ENCODE results near the gene TREML1. TPM values are rescaled to one million over a fixed set of nuclear protein-coding genes. Genes with fewer than 3 reads are reported as not detected.
A peak's percentile ranks its signal among the peaks of the same experiment; 100 is the strongest.

Gene TREML1, protein sequence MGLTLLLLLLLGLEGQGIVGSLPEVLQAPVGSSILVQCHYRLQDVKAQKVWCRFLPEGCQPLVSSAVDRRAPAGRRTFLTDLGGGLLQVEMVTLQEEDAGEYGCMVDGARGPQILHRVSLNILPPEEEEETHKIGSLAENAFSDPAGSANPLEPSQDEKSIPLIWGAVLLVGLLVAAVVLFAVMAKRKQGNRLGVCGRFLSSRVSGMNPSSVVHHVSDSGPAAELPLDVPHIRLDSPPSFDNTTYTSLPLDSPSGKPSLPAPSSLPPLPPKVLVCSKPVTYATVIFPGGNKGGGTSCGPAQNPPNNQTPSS
- polyA plus RNA-seq (2013), result 0.59 TPM

DNA sequence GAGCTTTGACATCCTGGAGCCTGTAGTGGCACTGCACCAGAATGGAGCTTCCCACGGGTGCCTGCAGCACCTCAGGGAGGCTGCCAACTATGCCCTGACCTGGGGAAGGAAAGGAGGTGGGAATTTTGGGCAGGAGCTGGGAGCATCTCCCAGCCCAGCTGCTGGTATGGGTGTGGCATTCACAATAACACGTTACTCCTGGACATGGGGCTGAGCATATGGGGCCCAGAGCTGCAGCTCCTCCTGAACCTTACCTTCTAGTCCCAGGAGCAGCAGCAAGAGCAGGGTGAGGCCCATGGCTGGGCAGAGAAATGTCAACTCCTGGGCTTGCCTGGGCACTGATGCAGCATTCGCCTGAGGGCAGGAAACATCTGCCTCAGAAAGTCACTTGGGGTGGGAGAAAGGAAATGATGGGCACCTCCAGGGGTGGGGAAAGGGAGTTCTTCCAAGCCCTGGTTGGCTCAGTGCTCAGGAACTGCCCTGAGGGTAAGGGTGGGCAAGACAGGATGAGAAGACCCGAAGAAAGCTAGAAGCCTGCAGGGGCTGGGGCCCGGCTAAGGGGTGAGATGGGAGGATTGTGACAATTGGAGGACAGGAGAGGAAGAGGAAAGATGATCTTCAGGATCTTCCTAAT, at the start of gene TREML1:
TSS of gene TREML1 (minus strand) at position 356 of the 634 bp plus-strand sequence. CDS start at position 297, 59 bp downstream.
- peak in 2 of 3 donors; percentile 10 to 12 for DNase-seq
- no peak within 1 kb of the TSS for H3K27ac ChIP-seq (ENCODE audit: insufficient read depth in 1 of 2, low read depth in 1 of 2, low read length in 2 of 2, poor library complexity in 1 of 2, severe bottlenecking in 2 of 2)
- 49% methylated on average over 4 of the region's 5 CpGs for WGBS (ENCODE audit: insufficient coverage)
- peaks cover 0 to 8% (median 4%) of the 10 kb centered on the region in 4 experiments for H3K4me1 ChIP-seq (ENCODE audit: control extremely low read depth in 1 of 4, control insufficient read depth in 4 of 4, insufficient read depth in 4 of 4, low read length in 3 of 4)
- POLR2A ChIA-PET, result no interaction called here
- H3K36me3 ChIP-seq (ENCODE audit: control insufficient read depth in 4 of 4, insufficient read depth in 4 of 4, low read length in 3 of 4), result no peaks in the 10 kb centered on the region
- H3K9me3 ChIP-seq (ENCODE audit: control extremely low read depth in 1 of 5, control insufficient read depth in 4 of 5, insufficient read depth in 2 of 5, low read depth in 1 of 5, low read length in 4 of 5), result no peaks in the 10 kb centered on the region
- no peak within 1 kb of the TSS for H3K4me3 ChIP-seq (ENCODE audit: control insufficient read depth in 1 of 7, extremely low read depth in 1 of 7, insufficient read depth in 4 of 7, low read depth in 2 of 7, low read length in 6 of 7)
- CTCF ChIA-PET, result interaction anchor here (0.7 to 1.6 kb wide), 3 partner anchors 18 to 166 kb away, joined by 3 read pairs; no protein-coding TSS in a partner anchor
- no peaks in the 10 kb centered on the region for H3K27me3 ChIP-seq (replicated peaks in 2 of 5; ENCODE audit: control insufficient read depth in 4 of 5, insufficient read depth in 5 of 5, low read length in 4 of 5)

GRCh38 chr6:41201764-41202173, 47.6 kb upstream of the TREML1 start:
- Histone ChIP-seq H3K4me1 (ENCODE audit: control extremely low read depth in 1 of 4, control insufficient read depth in 4 of 4, insufficient read depth in 4 of 4, low read length in 3 of 4) (peaks cover 19 to 49% (median 43%) of the 10 kb centered on the region in 4 experiments), H3K36me3 (ENCODE audit: control insufficient read depth in 4 of 4, insufficient read depth in 4 of 4, low read length in 3 of 4) (peaks cover 0 to 7% (median 3%) of the 10 kb centered on the region in 4 experiments), H3K27ac (ENCODE audit: insufficient read depth in 1 of 2, low read depth in 1 of 2, low read length in 2 of 2, poor library complexity in 1 of 2, severe bottlenecking in 2 of 2) (peak overlapping the region; percentile 84 to 90), H3K4me3 (ENCODE audit: control insufficient read depth in 1 of 7, extremely low read depth in 1 of 7, insufficient read depth in 4 of 7, low read depth in 2 of 7, low read length in 6 of 7) (peak overlapping the region in 4 of 7 experiments; percentile 27 to 69 (median 57)), H3K27me3 (replicated peaks in 2 of 5; ENCODE audit: control insufficient read depth in 4 of 5, insufficient read depth in 5 of 5, low read length in 4 of 5) (no peaks in the 10 kb centered on the region), H3K9me3 (ENCODE audit: control extremely low read depth in 1 of 5, control insufficient read depth in 4 of 5, insufficient read depth in 2 of 5, low read depth in 1 of 5, low read length in 4 of 5) (no peaks in the 10 kb centered on the region)
- WGBS (ENCODE audit: insufficient coverage), result 7% methylated on average over 7 of the region's 8 CpGs
- peak; percentile 90 to 94 (median 91) for DNase-seq
- POLR2A ChIA-PET, result no interaction called here
- CTCF ChIA-PET, result interaction anchor here (1.0 to 3.1 kb wide), 5 partner anchors 13 to 131 kb away, joined by 4 to 19 read pairs (median 4); no protein-coding TSS in a partner anchor

- 2% methylated on average over 10 of the region's 12 CpGs for WGBS (ENCODE audit: insufficient coverage)
- no peaks in the 10 kb centered on the region for H3K27me3 ChIP-seq (replicated peaks in 2 of 5; ENCODE audit: control insufficient read depth in 4 of 5, insufficient read depth in 5 of 5, low read length in 4 of 5)
- peaks cover 0 to 9% (median 4%) of the 10 kb centered on the region in 4 experiments for H3K36me3 ChIP-seq (ENCODE audit: control insufficient read depth in 4 of 4, insufficient read depth in 4 of 4, low read length in 3 of 4)
- peak within 1 kb of the TSS; percentile 84 to 90 for H3K27ac ChIP-seq (ENCODE audit: insufficient read depth in 1 of 2, low read depth in 1 of 2, low read length in 2 of 2, poor library complexity in 1 of 2, severe bottlenecking in 2 of 2)
- no peaks in the 10 kb centered on the region for H3K9me3 ChIP-seq (ENCODE audit: control extremely low read depth in 1 of 5, control insufficient read depth in 4 of 5, insufficient read depth in 2 of 5, low read depth in 1 of 5, low read length in 4 of 5)
- peak within 1 kb of the TSS in 6 of 7 experiments; percentile 26 to 69 (median 46) for H3K4me3 ChIP-seq (ENCODE audit: control insufficient read depth in 1 of 7, extremely low read depth in 1 of 7, insufficient read depth in 4 of 7, low read depth in 2 of 7, low read length in 6 of 7)
- ChIA-PET POLR2A (interaction anchor here (0.6 to 1.7 kb wide), 2 partner anchors 10 to 98 kb away, joined by 3 to 4 read pairs; no protein-coding TSS in a partner anchor), CTCF (interaction anchor here (0.7 to 3.1 kb wide), 9 partner anchors 9 to 132 kb away, joined by 3 to 19 read pairs (median 4); no protein-coding TSS in a partner anchor)
- DNase-seq, result peak; percentile 57 to 93 (median 91)
- H3K4me1 ChIP-seq (ENCODE audit: control extremely low read depth in 1 of 4, control insufficient read depth in 4 of 4, insufficient read depth in 4 of 4, low read length in 3 of 4), result peaks cover 19 to 49% (median 43%) of the 10 kb centered on the region in 4 experiments
Observed at GRCh38 chr6:41200901-41201763, 47.0 kb upstream of the TREML1 start, which contains the start of gene TREML2. Gene TREML2, minus strand, starts transcription at chr6:41201149. Its CDS starts 141 bp downstream, at chr6:41201008.

GRCh38 chr6:41200296-41200900, 46.3 kb upstream of the TREML1 start:
- no CpG with 5 or more reads among the region's 2 CpGs for WGBS (ENCODE audit: insufficient coverage)
- no peaks in the 10 kb centered on the region for H3K9me3 ChIP-seq (ENCODE audit: control extremely low read depth in 1 of 5, control insufficient read depth in 4 of 5, insufficient read depth in 2 of 5, low read depth in 1 of 5, low read length in 4 of 5)
- H3K4me1 ChIP-seq (ENCODE audit: control extremely low read depth in 1 of 4, control insufficient read depth in 4 of 4, insufficient read depth in 4 of 4, low read length in 3 of 4), result peaks cover 19 to 49% (median 43%) of the 10 kb centered on the region in 4 experiments
- POLR2A ChIA-PET, result interaction anchor here (1.7 kb wide), 1 partner anchor 9 kb away, joined by 4 read pairs; no protein-coding TSS in a partner anchor
- H3K36me3 ChIP-seq (ENCODE audit: control insufficient read depth in 4 of 4, insufficient read depth in 4 of 4, low read length in 3 of 4), result peaks cover 0 to 9% (median 4%) of the 10 kb centered on the region in 4 experiments
- peak; percentile 83 to 92 (median 88) for DNase-seq
- no peaks in the 10 kb centered on the region for H3K27me3 ChIP-seq (replicated peaks in 2 of 5; ENCODE audit: control insufficient read depth in 4 of 5, insufficient read depth in 5 of 5, low read length in 4 of 5)
- H3K27ac ChIP-seq (ENCODE audit: insufficient read depth in 1 of 2, low read depth in 1 of 2, low read length in 2 of 2, poor library complexity in 1 of 2, severe bottlenecking in 2 of 2), result peak overlapping the region; percentile 84 to 90
- peak overlapping the region in 6 of 7 experiments; percentile 25 to 69 (median 46) for H3K4me3 ChIP-seq (ENCODE audit: control insufficient read depth in 1 of 7, extremely low read depth in 1 of 7, insufficient read depth in 4 of 7, low read depth in 2 of 7, low read length in 6 of 7)
- CTCF ChIA-PET, result interaction anchor here (0.7 to 3.1 kb wide), 7 partner anchors 9 to 131 kb away, joined by 3 to 19 read pairs (median 4); no protein-coding TSS in a partner anchor

DNA sequence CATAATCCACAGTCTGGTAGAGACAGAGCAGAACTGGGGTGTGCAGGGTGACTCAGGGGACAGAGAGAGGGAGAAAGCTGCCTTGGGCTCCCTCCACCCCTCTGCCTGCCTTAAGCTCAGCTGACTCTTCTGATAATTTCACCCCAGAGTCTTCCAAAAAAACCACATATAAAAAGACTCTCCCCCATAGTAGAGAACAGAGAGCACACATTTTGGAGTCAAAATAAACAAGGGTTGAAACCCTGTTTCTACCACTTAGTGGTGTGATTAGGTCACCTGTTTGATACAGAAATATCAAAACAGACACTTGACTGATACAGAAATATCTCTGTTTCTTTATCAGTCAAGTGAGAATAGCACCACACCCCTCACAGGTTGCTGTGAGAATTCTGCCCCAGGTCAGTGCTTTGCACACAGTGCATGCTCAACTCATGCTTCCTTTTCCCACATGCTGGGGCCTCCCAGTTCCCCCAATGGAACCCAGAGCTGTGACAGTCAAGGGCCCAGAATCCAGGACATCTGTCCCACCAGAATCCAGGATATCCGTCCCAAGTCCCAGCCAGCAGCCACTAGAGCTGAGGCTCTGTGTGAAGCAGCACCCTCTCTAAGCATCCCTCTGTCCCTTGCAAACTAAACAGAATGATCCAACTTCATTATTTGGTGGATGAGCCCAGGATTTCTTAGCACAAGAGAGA, 45.6 kb upstream of the TREML1 start:
- CTCF ChIA-PET, result interaction anchor here (0.9 to 3.1 kb wide), 4 partner anchors 8 to 75 kb away, joined by 3 to 19 read pairs (median 6); no protein-coding TSS in a partner anchor
- peaks cover 0 to 13% (median 5%) of the 10 kb centered on the region in 4 experiments for H3K36me3 ChIP-seq (ENCODE audit: control insufficient read depth in 4 of 4, insufficient read depth in 4 of 4, low read length in 3 of 4)
- no peaks in the 10 kb centered on the region for H3K27me3 ChIP-seq (replicated peaks in 2 of 5; ENCODE audit: control insufficient read depth in 4 of 5, insufficient read depth in 5 of 5, low read length in 4 of 5)
- peak overlapping the region; percentile 84 to 90 for H3K27ac ChIP-seq (ENCODE audit: insufficient read depth in 1 of 2, low read depth in 1 of 2, low read length in 2 of 2, poor library complexity in 1 of 2, severe bottlenecking in 2 of 2)
- H3K4me3 ChIP-seq (ENCODE audit: control insufficient read depth in 1 of 7, extremely low read depth in 1 of 7, insufficient read depth in 4 of 7, low read depth in 2 of 7, low read length in 6 of 7), result peak overlapping the region in 4 of 7 experiments; percentile 41 to 69 (median 57)
- H3K4me1 ChIP-seq (ENCODE audit: control extremely low read depth in 1 of 4, control insufficient read depth in 4 of 4, insufficient read depth in 4 of 4, low read length in 3 of 4), result peaks cover 19 to 49% (median 43%) of the 10 kb centered on the region in 4 experiments
- DNase-seq, result peak in 2 of 3 donors; percentile 61 to 73
- 27% methylated on average over 1 of the region's 1 CpG for WGBS (ENCODE audit: insufficient coverage)
- POLR2A ChIA-PET, result interaction anchor here (1.7 kb wide), 1 partner anchor 8 kb away, joined by 4 read pairs; no protein-coding TSS in a partner anchor
- H3K9me3 ChIP-seq (ENCODE audit: control extremely low read depth in 1 of 5, control insufficient read depth in 4 of 5, insufficient read depth in 2 of 5, low read depth in 1 of 5, low read length in 4 of 5), result no peaks in the 10 kb centered on the region

Measured in common myeloid progenitor, CD34-positive (primary cell).